Thoracic aorta (tissue), 2 donors: ENCODE data around the gene CHD6. TPM values are rescaled to one million over a fixed set of nuclear protein-coding genes. Genes with fewer than 3 reads are reported as not detected.

Source experiments
- ATAC-seq: fragments of 150-250 bp; one replicate; pipeline ENCODE4 v1.8.0; 2017; ENCODE audit warnings: low read depth; ENCODE audit not compliant: insufficient number of reproducible peaks, low FRiP score
- DNase-seq: peaks from one replicate; pipeline ENCODE4 v3.0.0-alpha.2; 2020; ENCODE audit warnings: low spot score
- H3K27ac ChIP-seq, 2 donors: fragments of 200-600 bp; sonication (generic); 1 replicate in 1 of 2; 2 replicates in 1 of 2; pipeline ENCODE4 v1.5.1; 2016; ENCODE audit warnings: mild to moderate bottlenecking in 2 of 2, moderate library complexity in 2 of 2
- H3K27me3 ChIP-seq: fragments of 200-600 bp; sonication (generic); replicated peaks from 2 replicates; pipeline ENCODE4 v1.6.0; 2016; ENCODE audit warnings: mild to moderate bottlenecking; ENCODE audit not compliant: insufficient read depth
- H3K36me3 ChIP-seq: fragments of 200-600 bp; sonication (generic); one replicate; pipeline ENCODE4 v1.5.1; 2016
- H3K4me1 ChIP-seq, 2 donors: fragments of 200-600 bp; sonication (generic); 1 replicate in 1 of 2; 2 replicates in 1 of 2; pipeline versions ENCODE4 v1.5.1 to v1.6.0; 2016; ENCODE audit warnings: low read depth in 2 of 2, mild to moderate bottlenecking in 1 of 2; ENCODE audit not compliant: control insufficient read depth in 1 of 2
- H3K4me3 ChIP-seq: fragments of 200-600 bp; sonication (generic); 2 replicates; pipeline ENCODE4 v1.5.1; 2016; ENCODE audit warnings: mild to moderate bottlenecking
- H3K9me3 ChIP-seq: fragments of 200-600 bp; sonication (generic); 2 replicates; pipeline ENCODE4 v1.5.1; 2016
- CTCF ChIP-seq: fragments of 200-600 bp; sonication (generic); IDR thresholded peaks from one replicate; pipeline ENCODE4 v1.5.1; 2019; ENCODE audit warnings: antibody characterized with exemption
- total RNA-seq, 2 donors: library from RNA; depleted of rRNA; stranded (reverse); fragments of >200 nt; gene quantifications; one replicate each; pipeline versions ENCODE4 v1.1.0 to v1.2.3, GENCODE V29; 2016

The CHD6 gene
- total RNA-seq, 2 donors from 2014 or later, result 43.9 to 44.6 TPM

GRCh38 chr20:41382791-41383305 is 235.3 kb downstream of the CHD6 start:
- H3K4me3 ChIP-seq, result no peak overlapping the region
- DNase-seq, result no peak
- no peaks in the 10 kb centered on the region for H3K27me3 ChIP-seq
- no peak overlapping the region for H3K27ac ChIP-seq
- H3K4me1 ChIP-seq, result peaks cover 0 to 6% of the 10 kb centered on the region in 2 donors
- no peaks in the 10 kb centered on the region for H3K9me3 ChIP-seq
- H3K36me3 ChIP-seq, result no peaks in the 10 kb centered on the region
- TF ChIP-seq CTCF, result no peak
- ATAC-seq, result no peak

DNA sequence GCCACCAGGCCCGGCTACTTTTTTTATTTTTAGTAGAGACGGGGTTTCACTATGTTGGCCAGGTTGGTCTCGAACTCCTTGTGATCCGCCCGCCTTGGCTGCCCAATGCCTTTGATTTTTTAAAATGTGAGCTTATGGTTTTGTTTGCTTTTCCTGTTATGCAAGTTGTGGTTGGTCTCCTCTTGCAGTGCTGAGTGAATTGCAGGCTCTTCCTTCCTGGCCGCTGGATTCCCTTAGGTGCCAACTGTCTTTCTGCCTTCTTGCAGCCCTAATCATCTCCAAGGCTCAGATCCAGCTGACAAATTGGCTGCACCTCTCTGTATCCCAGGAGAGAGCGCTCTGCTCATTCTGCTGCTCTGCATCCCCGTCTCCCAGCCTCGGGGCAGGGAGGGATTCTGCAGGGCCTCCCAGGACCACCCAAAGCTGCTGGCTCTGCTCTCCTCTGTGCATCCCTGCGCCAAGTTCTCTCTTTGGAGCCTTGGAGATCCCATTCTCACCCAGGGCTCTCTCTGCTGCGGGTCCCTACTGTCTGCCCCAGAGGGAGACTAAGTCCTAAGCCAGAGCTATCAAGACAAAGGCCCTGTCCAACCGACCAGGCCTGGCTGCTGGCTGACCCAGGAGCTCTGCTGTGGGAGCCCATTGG is 237.5 kb downstream of the CHD6 start:
- Histone ChIP-seq H3K27me3 (no peaks in the 10 kb centered on the region), H3K27ac (no peak overlapping the region), H3K36me3 (no peaks in the 10 kb centered on the region), H3K9me3 (no peaks in the 10 kb centered on the region), H3K4me1 (no peaks in the 10 kb centered on the region), H3K4me3 (no peak overlapping the region)
- DNase-seq, result no peak
- ATAC-seq, result no peak
- TF ChIP-seq CTCF, result no peak

GRCh38 chr20:41379551-41379950 is 238.6 kb downstream of the CHD6 start:
- Histone ChIP-seq H3K36me3 (no peaks in the 10 kb centered on the region), H3K4me3 (no peak overlapping the region), H3K27me3 (no peaks in the 10 kb centered on the region), H3K27ac (no peak overlapping the region), H3K4me1 (no peaks in the 10 kb centered on the region), H3K9me3 (no peaks in the 10 kb centered on the region)
- TF ChIP-seq CTCF, result no peak
- ATAC-seq (no peak), DNase-seq (no peak)

DNA sequence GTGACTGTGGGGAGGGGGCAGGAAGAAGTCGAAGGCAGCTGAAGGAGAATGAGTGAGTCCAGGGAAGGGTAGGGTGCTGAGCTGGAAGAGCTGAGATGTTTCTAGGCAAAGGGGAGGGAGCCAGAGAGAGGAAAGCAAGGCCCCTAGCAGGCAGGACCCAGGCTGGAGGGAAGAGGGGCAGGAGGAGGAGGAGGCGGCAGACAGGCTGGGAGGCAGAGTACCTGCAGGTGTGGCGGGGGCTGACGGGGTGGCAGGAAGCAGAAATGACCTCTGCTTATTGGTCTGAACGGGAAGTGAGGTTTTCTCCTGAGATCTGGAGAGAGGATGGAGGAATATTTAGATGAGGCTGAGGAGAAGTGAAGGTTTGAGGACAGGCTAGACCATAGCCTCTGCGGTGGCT is 240.9 kb downstream of the CHD6 start:
- H3K4me1 ChIP-seq, result no peaks in the 10 kb centered on the region
- H3K36me3 ChIP-seq, result no peaks in the 10 kb centered on the region
- no peak for TF ChIP-seq CTCF
- no peak overlapping the region for H3K4me3 ChIP-seq
- H3K27ac ChIP-seq, result no peak overlapping the region
- DNase-seq (no peak), ATAC-seq (no peak)
- H3K27me3 ChIP-seq, result no peaks in the 10 kb centered on the region
- H3K9me3 ChIP-seq, result no peaks in the 10 kb centered on the region

- H3K27ac ChIP-seq, result no peak overlapping the region
- no peaks in the 10 kb centered on the region for H3K9me3 ChIP-seq
- no peaks in the 10 kb centered on the region for H3K4me1 ChIP-seq
- ATAC-seq (no peak), DNase-seq (no peak)
- TF ChIP-seq CTCF, result no peak
- no peaks in the 10 kb centered on the region for H3K36me3 ChIP-seq
- no peaks in the 10 kb centered on the region for H3K27me3 ChIP-seq
- H3K4me3 ChIP-seq, result no peak overlapping the region
Measured at GRCh38 chr20:41376349-41376748, 241.8 kb downstream of the CHD6 start.
